ENCODE measurements around the gene SMOC2. TPM values are rescaled to one million over a fixed set of nuclear protein-coding genes. Genes with fewer than 3 reads are reported as not detected.

SMOC2 gene
- total RNA-seq, 4 donors from 2014 or later: 10.7 to 14.9 (median 13.7) TPM

- TF ChIP-seq POLR2A (IDR thresholded peaks at IDR 0.05): no peak
- TF ChIP-seq, protein P1, sequence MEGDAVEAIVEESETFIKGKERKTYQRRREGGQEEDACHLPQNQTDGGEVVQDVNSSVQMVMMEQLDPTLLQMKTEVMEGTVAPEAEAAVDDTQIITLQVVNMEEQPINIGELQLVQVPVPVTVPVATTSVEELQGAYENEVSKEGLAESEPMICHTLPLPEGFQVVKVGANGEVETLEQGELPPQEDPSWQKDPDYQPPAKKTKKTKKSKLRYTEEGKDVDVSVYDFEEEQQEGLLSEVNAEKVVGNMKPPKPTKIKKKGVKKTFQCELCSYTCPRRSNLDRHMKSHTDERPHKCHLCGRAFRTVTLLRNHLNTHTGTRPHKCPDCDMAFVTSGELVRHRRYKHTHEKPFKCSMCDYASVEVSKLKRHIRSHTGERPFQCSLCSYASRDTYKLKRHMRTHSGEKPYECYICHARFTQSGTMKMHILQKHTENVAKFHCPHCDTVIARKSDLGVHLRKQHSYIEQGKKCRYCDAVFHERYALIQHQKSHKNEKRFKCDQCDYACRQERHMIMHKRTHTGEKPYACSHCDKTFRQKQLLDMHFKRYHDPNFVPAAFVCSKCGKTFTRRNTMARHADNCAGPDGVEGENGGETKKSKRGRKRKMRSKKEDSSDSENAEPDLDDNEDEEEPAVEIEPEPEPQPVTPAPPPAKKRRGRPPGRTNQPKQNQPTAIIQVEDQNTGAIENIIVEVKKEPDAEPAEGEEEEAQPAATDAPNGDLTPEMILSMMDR (IDR thresholded peaks at IDR 0.05): no peak
- H3K27me3 ChIP-seq: no peaks in the 10 kb centered on the region
- no peak overlapping the region for H3K4me3 ChIP-seq
- DNase-seq: no peak
- H3K27ac ChIP-seq: no peak overlapping the region
- no peaks in the 10 kb centered on the region for H3K36me3 ChIP-seq
- no peaks in the 10 kb centered on the region for H3K4me1 ChIP-seq
- H3K9me3 ChIP-seq: no peaks in the 10 kb centered on the region
These were observed 32.4 kb upstream of the SMOC2 start for GRCh38 chr6:168408504-168409136.

GRCh38 chr6:168410035-168410434 lies 30.9 kb upstream of the SMOC2 start:
- no peak for DNase-seq
- Histone ChIP-seq H3K27me3 (no peaks in the 10 kb centered on the region), H3K27ac (no peak overlapping the region), H3K36me3 (no peaks in the 10 kb centered on the region), H3K4me3 (no peak overlapping the region), H3K9me3 (no peaks in the 10 kb centered on the region), H3K4me1 (no peaks in the 10 kb centered on the region)
- TF ChIP-seq, protein P1 (IDR thresholded peaks at IDR 0.05): no peak

- Histone ChIP-seq H3K27ac (no peak overlapping the region), H3K27me3 (no peaks in the 10 kb centered on the region), H3K36me3 (no peaks in the 10 kb centered on the region), H3K4me3 (no peak overlapping the region), H3K4me1 (no peaks in the 10 kb centered on the region), H3K9me3 (no peaks in the 10 kb centered on the region)
- no peak for TF ChIP-seq POLR2A (IDR thresholded peaks at IDR 0.05)
- TF ChIP-seq, protein P1 (IDR thresholded peaks at IDR 0.05): no peak
- no peak for DNase-seq
These were observed 30.4 kb upstream of the SMOC2 start for GRCh38 chr6:168410554-168411011.

DNA sequence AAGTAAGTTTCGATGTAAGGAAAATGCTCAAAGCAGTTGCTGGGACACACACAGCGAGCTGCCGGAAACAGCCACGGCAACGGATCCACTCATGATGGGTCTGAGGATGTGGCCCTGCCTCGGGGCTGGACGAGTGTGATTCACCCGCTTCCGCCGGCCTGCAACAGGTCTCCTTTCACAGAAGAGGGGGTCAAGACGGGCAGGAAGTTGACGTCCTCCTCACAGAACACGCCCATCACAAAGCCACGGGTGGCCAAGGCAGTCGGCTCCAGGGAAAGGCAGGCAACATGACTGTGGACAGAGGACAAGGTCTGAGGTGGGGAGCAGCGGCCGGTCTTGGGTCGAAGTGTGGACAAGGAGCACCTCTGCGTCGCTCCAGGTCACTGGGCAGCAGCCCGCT lies 29.9 kb upstream of the SMOC2 start:
- no peak overlapping the region for H3K27ac ChIP-seq
- TF ChIP-seq, protein P1 (IDR thresholded peaks at IDR 0.05): no peak
- no peak for TF ChIP-seq POLR2A (IDR thresholded peaks at IDR 0.05)
- no peaks in the 10 kb centered on the region for H3K36me3 ChIP-seq
- H3K9me3 ChIP-seq: no peaks in the 10 kb centered on the region
- H3K4me3 ChIP-seq: no peak overlapping the region
- DNase-seq: no peak
- no peaks in the 10 kb centered on the region for H3K4me1 ChIP-seq
- no peaks in the 10 kb centered on the region for H3K27me3 ChIP-seq

DNA sequence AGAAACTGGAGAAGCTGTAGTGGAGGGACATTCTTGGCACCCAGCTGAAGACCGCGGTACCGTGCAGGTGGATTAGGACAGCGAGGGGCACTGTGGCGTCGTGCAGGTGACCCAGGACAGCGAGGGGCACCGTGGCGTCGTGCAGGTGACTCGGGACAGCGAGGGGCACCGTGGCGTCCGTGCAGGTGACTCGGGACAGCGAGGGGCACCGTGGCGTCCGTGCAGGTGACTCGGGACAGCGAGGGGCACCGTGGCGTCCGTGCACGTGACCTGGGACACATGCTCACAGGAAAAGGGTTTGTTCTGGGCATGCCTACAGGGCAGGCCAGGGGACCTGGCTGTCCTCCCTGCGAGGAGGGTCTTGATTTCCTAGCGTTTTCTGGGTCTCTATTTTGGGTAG lies 29.2 kb upstream of the SMOC2 start:
- Histone ChIP-seq H3K4me3 (no peak overlapping the region), H3K27ac (no peak overlapping the region), H3K36me3 (no peaks in the 10 kb centered on the region), H3K4me1 (no peaks in the 10 kb centered on the region), H3K27me3 (no peaks in the 10 kb centered on the region), H3K9me3 (no peaks in the 10 kb centered on the region)
- no peak for DNase-seq
- TF ChIP-seq, protein P1 (IDR thresholded peaks at IDR 0.05): no peak
- TF ChIP-seq POLR2A (IDR thresholded peaks at IDR 0.05): no peak

- no peak overlapping the region for H3K4me3 ChIP-seq
- DNase-seq: no peak
- H3K4me1 ChIP-seq: no peaks in the 10 kb centered on the region
- H3K27ac ChIP-seq: no peak overlapping the region
- TF ChIP-seq, protein P1 (IDR thresholded peaks at IDR 0.05): no peak
- no peak for TF ChIP-seq POLR2A (IDR thresholded peaks at IDR 0.05)
- no peaks in the 10 kb centered on the region for H3K36me3 ChIP-seq
- H3K9me3 ChIP-seq: no peaks in the 10 kb centered on the region
- no peaks in the 10 kb centered on the region for H3K27me3 ChIP-seq
These were observed 28.5 kb upstream of the SMOC2 start for GRCh38 chr6:168412456-168412855.

All from Peyer's patch (tissue), 4 donors.